Keratinocyte (primary cell): Measurements from ENCODE around the gene SBNO2. TPM values are rescaled to one million over a fixed set of nuclear protein-coding genes. Genes with fewer than 3 reads are reported as not detected.
A peak's percentile ranks its signal among the peaks of the same experiment; 100 is the strongest.

Experiments
- DNase-seq: peaks from one replicate; pipeline ENCODE4 v3.0.0-alpha.2; 2011; ENCODE audit warnings: low read depth, missing footprints, low spot score
- FAIRE-seq: peaks from 2 replicates; lab custom pipeline; 2011; peaks lifted over from hg19 to GRCh38; lab: Jason Lieb, UNC
- H2AFZ ChIP-seq: 2 replicates; pipeline ENCODE4 v1.6.0; 2012; ENCODE audit warnings: low read length, control low read depth, inconsistent platforms; ENCODE audit not compliant: control insufficient read depth
- H3K27ac ChIP-seq: 2 replicates; pipeline ENCODE4 v1.5.1; 2011; ENCODE audit warnings: low read length; ENCODE audit not compliant: control insufficient read depth, insufficient read depth
- H3K27me3 ChIP-seq: 3 replicates; pipeline ENCODE4 v1.6.0; 2011; ENCODE audit warnings: low read length; ENCODE audit not compliant: control insufficient read depth, insufficient read depth; ENCODE audit errors: extremely low read depth
- H3K36me3 ChIP-seq, 2 experiments: 2 replicates in 1 of 2; 3 replicates in 1 of 2; pipeline ENCODE4 v1.5.1; 2011; ENCODE audit warnings: low read length in 2 of 2, mild to moderate bottlenecking in 1 of 2; ENCODE audit not compliant: control insufficient read depth in 2 of 2, insufficient read depth in 2 of 2; ENCODE audit errors: extremely low read depth in 1 of 2
- H3K4me1 ChIP-seq: 3 replicates; pipeline ENCODE4 v1.5.1; 2011; ENCODE audit warnings: low read length; ENCODE audit not compliant: control insufficient read depth, insufficient read depth; ENCODE audit errors: extremely low read depth
- H3K4me2 ChIP-seq: 3 replicates; pipeline ENCODE4 v1.6.0; 2011; ENCODE audit warnings: low read depth, low read length; ENCODE audit not compliant: control insufficient read depth, insufficient read depth; ENCODE audit errors: extremely low read depth
- H3K4me3 ChIP-seq, 3 experiments: fragments of 200-600 bp in 1 of 3; sonication (generic) in 1 of 3; 2 replicates in 2 of 3; 3 replicates in 1 of 3; pipeline ENCODE4 v1.5.1; 2011 to 2016; ENCODE audit warnings: low read length in 3 of 3, mild to moderate bottlenecking in 3 of 3, control low read depth in 2 of 3, inconsistent platforms in 1 of 3, low read depth in 1 of 3, mixed read lengths in 1 of 3, mixed run types in 1 of 3, moderate library complexity in 1 of 3; ENCODE audit not compliant: control insufficient read depth in 2 of 3, insufficient read depth in 2 of 3; ENCODE audit errors: extremely low read depth in 1 of 3
- H3K79me2 ChIP-seq: 2 replicates; pipeline ENCODE4 v1.6.0; 2012; ENCODE audit warnings: low read length; ENCODE audit not compliant: control insufficient read depth, insufficient read depth
- H3K9ac ChIP-seq: 3 replicates; pipeline ENCODE4 v1.6.0; 2011; ENCODE audit warnings: low read length; ENCODE audit not compliant: control insufficient read depth, insufficient read depth; ENCODE audit errors: extremely low read depth
- H3K9me1 ChIP-seq: 3 replicates; pipeline ENCODE4 v1.6.0; 2011; ENCODE audit warnings: low read length; ENCODE audit not compliant: control insufficient read depth, insufficient read depth; ENCODE audit errors: extremely low read depth
- H3K9me3 ChIP-seq: 2 replicates; pipeline ENCODE4 v1.5.1; 2012; ENCODE audit warnings: low read depth, low read length; ENCODE audit not compliant: control insufficient read depth
- H4K20me1 ChIP-seq: 3 replicates; pipeline ENCODE4 v1.6.0; 2011; ENCODE audit warnings: low read length; ENCODE audit not compliant: control insufficient read depth, insufficient read depth; ENCODE audit errors: extremely low read depth
- CTCF ChIP-seq, 3 experiments: IDR thresholded peaks in 1 of 3; conservative IDR thresholded peaks in 1 of 3; optimal IDR thresholded peaks in 1 of 3; 2 replicates in 2 of 3; 3 replicates in 1 of 3; pipeline versions ENCODE3 to v1.5.1; 2011; ENCODE audit warnings: low read length in 3 of 3, mild to moderate bottlenecking in 3 of 3, moderate library complexity in 2 of 3, control low read depth in 1 of 3, inconsistent platforms in 1 of 3; ENCODE audit not compliant: insufficient read depth in 2 of 3; ENCODE audit errors: extremely low read depth in 1 of 3
- EZH2 ChIP-seq: IDR thresholded peaks from one replicate; pipeline ENCODE4 v1.6.1; 2012; ENCODE audit warnings: inconsistent platforms, mild to moderate bottlenecking, low read length, moderate library complexity
- dilution Hi-C: fragments of 300-500 bp; cut with MboI; formaldehyde crosslinking; loops from one replicate; pipeline ENCODE4 v1.7.0; 2020; ENCODE audit warnings: low sequenced_read_pairs; ENCODE audit not compliant: extremely low pct_ligation_motif_present
- polyA plus RNA-seq, 5 experiments: library from polyadenylated mRNA; depleted of rRNA in 3 of 5; stranded (reverse) in 3 of 5; stranded (forward) in 1 of 5; unstranded in 1 of 5; fragments of >200 nt; gene quantifications; 1 replicate in 1 of 5; 2 replicates in 3 of 5; 3 replicates in 1 of 5; pipeline versions ENCODE4 v1.2.1 to v1.2.3, GENCODE V29; 2011 to 2012; ENCODE audit warnings: missing spikeins in 2 of 5, low read depth in 1 of 5, low replicate concordance in 1 of 5

The SBNO2 gene
- polyA plus RNA-seq, 1 donor (not counting 4 experiments of a cell fraction or from before 2014, with no cell fraction given) = 10.9 TPM

- Histone ChIP-seq H3K36me3 (peaks cover 14 to 16% of the 10 kb centered on the region in 2 experiments), H3K27me3 (no peaks in the 10 kb centered on the region), H3K27ac (peak overlapping the region; percentile 88), H3K4me1 (peaks cover 45% of the 10 kb centered on the region), H3K4me2 (no peak overlapping the region), H3K9ac (peak overlapping the region; percentile 77), H3K9me3 (no peaks in the 10 kb centered on the region), H3K9me1 (no peaks in the 10 kb centered on the region), H4K20me1 (peaks cover 5% of the 10 kb centered on the region), H2AFZ (no peak overlapping the region), H3K79me2 (peaks cover 85% of the 10 kb centered on the region), H3K4me3 (no peak overlapping the region)
- no peak for FAIRE-seq
- TF ChIP-seq EZH2 (no peak), CTCF (optimal IDR thresholded peaks at IDR 0.05 in 1 of 3, IDR thresholded peaks at IDR 0.05 in 1 of 3, conservative IDR thresholded peaks at IDR 0.05 in 1 of 3; ENCODE audit: extremely low read depth in 1 of 3, insufficient read depth in 2 of 3, low read length in 3 of 3) (no peak)
- no peak for DNase-seq
- dilution Hi-C loops = no loop called here
Observed at GRCh38 chr19:1214862-1215731, 41.0 kb upstream of the SBNO2 start.

- FAIRE-seq = no peak
- no peak for TF ChIP-seq EZH2
- TF ChIP-seq CTCF (optimal IDR thresholded peaks at IDR 0.05 in 1 of 3, IDR thresholded peaks at IDR 0.05 in 1 of 3, conservative IDR thresholded peaks at IDR 0.05 in 1 of 3; ENCODE audit: extremely low read depth in 1 of 3, insufficient read depth in 2 of 3, low read length in 3 of 3) = no peak
- Histone ChIP-seq H4K20me1 (peaks cover 5% of the 10 kb centered on the region), H3K9me3 (no peaks in the 10 kb centered on the region), H3K36me3 (peaks cover 15 to 22% of the 10 kb centered on the region in 2 experiments), H3K4me3 (peak overlapping the region; percentile 17 to 53 (median 45)), H3K27ac (peak overlapping the region; percentile 88), H3K79me2 (peaks cover 87% of the 10 kb centered on the region), H3K4me2 (peak overlapping the region; percentile 85), H2AFZ (peak overlapping the region; percentile 51), H3K9ac (peak overlapping the region; percentile 77), H3K4me1 (peaks cover 51% of the 10 kb centered on the region), H3K27me3 (no peaks in the 10 kb centered on the region), H3K9me1 (no peaks in the 10 kb centered on the region)
- dilution Hi-C loops = no loop called here
- DNase-seq = no peak
Observed at GRCh38 chr19:1214299-1214861, 40.3 kb upstream of the SBNO2 start.
